HepG2 (cell line): ENCODE results near the gene MXD3. TPM values are rescaled to one million over a fixed set of nuclear protein-coding genes. Genes with fewer than 3 reads are reported as not detected.
A peak's percentile ranks its signal among the peaks of the same experiment; 100 is the strongest.

Experiments used
- AKNA ChIP-seq: sonication (generic); formaldehyde crosslinking; IDR thresholded peaks from 2 replicates; pipeline ENCODE4 v1.4.0; 2020; ENCODE audit warnings: missing genetic modification reagents, borderline replicate concordance
- TFDP1 ChIP-seq: IDR thresholded peaks from 2 replicates; pipeline ENCODE4 v1.6.1; 2016; ENCODE audit warnings: missing compliant biosample characterization, missing genetic modification reagents, borderline replicate concordance
- THAP7 ChIP-seq: sonication (generic); formaldehyde crosslinking; IDR thresholded peaks from 2 replicates; pipeline ENCODE4 v1.8.1; 2023; ENCODE audit warnings: mild to moderate bottlenecking, missing genetic modification reagents
- YEATS2 ChIP-seq: sonication (generic); formaldehyde crosslinking; IDR thresholded peaks from 2 replicates; pipeline ENCODE4 v1.4.0; 2020; ENCODE audit warnings: missing genetic modification reagents, borderline replicate concordance
- ZFAT ChIP-seq: sonication (generic); formaldehyde crosslinking; conservative IDR thresholded peaks from 2 replicates; pipeline ENCODE4 v1.8.1; 2023; ENCODE audit warnings: missing genetic modification reagents, inconsistent platforms
- ZMYM2 ChIP-seq: sonication (generic); formaldehyde crosslinking; IDR thresholded peaks from 2 replicates; pipeline ENCODE4 v1.8.0; 2022; ENCODE audit warnings: mild to moderate bottlenecking, missing genetic modification reagents
- ZNF10 ChIP-seq: sonication (generic); formaldehyde crosslinking; IDR thresholded peaks from 2 replicates; pipeline ENCODE4 v1.4.0; 2020; ENCODE audit warnings: mild to moderate bottlenecking, low read depth, missing genetic modification reagents, borderline replicate concordance
- ZNF333 ChIP-seq: sonication (generic); formaldehyde crosslinking; IDR thresholded peaks from 2 replicates; pipeline ENCODE4 v1.4.0; 2020; ENCODE audit warnings: mild to moderate bottlenecking, missing genetic modification reagents, borderline replicate concordance
- ZNF382 ChIP-seq: sonication (generic); formaldehyde crosslinking; IDR thresholded peaks from 2 replicates; pipeline ENCODE4 v1.5.0; 2020; ENCODE audit warnings: missing genetic modification reagents, mild to moderate bottlenecking, borderline replicate concordance
- polyA plus RNA-seq, 8 experiments: library from polyadenylated mRNA; depleted of rRNA in 3 of 8; stranded (reverse) in 7 of 8; unstranded in 1 of 8; fragments of >200 nt; fragmentation: Illumina TruSeq in 4 of 8; extraction: Trizol in 4 of 8; gene quantifications; 2 replicates each; pipeline versions ENCODE4 v1.2.1 to v1.2.3, GENCODE V29; 2011 to 2016; ENCODE audit warnings: low read depth in 4 of 8, missing spikeins in 1 of 8, mixed read lengths in 1 of 8; ENCODE audit not compliant: insufficient read depth in 1 of 8
- total RNA-seq, 5 experiments: library from RNA; depleted of rRNA; stranded (reverse); fragments of >200 nt; fragmentation: Illumina TruSeq; extraction: Trizol; gene quantifications; 2 replicates each; pipeline ENCODE4 v1.2.3, GENCODE V29; 2016; ENCODE audit warnings: low read depth in 1 of 5
- TF ChIP-seq, protein P1 (sequence below): sonication (generic); formaldehyde crosslinking; IDR thresholded peaks from 2 replicates; pipeline ENCODE4 v1.4.0; 2020; ENCODE audit warnings: low read depth, mild to moderate bottlenecking, missing genetic modification reagents
- TF ChIP-seq, protein P2 (sequence below), 2 experiments: sonication (generic) in 1 of 2; formaldehyde crosslinking in 1 of 2; IDR thresholded peaks; 2 replicates each; pipeline versions ENCODE4 v1.4.0 to v1.6.1; 2016 to 2020; ENCODE audit warnings: borderline replicate concordance in 1 of 2, low read depth in 1 of 2, mild to moderate bottlenecking in 1 of 2, missing genetic modification reagents in 1 of 2

Gene MXD3
- total and polyA plus RNA-seq, 2 of the 13 experiments (the other 11 are each of a cell fraction or from before 2014, with no cell fraction given): 10.5 to 12.8 TPM

DNA sequence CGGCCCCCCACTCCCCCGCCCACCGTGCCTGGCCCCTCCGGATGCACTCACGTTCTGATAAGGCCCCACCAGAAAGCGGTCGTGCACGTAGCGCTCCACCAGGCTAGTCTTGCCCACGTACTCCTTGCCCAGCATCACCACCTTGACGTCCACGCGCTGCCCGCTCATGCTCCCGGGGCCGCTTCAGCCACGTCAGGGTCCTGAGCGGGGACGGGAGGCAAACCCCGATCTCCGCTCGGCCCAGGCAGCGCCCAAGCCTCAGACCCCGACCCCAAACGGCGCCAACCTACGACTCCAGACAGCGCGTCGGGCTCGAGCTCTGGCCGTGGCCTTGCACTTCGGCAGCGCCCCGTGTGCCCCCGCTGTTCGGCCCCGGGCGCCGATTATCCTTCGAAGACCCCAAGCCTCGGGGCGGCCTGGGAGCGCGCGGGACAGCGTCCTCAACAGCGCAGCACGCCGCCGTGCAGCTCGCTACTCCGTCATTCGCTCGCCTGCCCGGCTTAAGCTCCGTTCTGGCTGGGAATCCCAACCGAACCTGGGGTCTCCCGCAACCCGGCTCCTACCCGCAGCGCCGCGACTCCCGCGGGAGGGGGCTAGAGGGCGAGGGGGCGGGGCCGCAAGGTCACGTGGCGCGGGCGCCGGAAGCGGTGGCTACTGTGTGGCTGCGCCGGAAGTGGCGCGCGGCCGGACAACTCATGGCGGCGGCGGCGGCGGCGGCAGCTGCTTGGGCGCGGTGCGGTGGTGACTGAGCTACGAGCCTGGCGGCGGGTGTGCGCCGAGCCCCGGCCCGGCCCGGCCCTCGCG is 8.4 kb downstream of the MXD3 start, which contains the start of the genes PRELID1 and RAB24 (continued):
- TF ChIP-seq AKNA (CRISPR knock-in tag) (no peak), ZNF10 (no peak), YEATS2 (CRISPR knock-in tag) (peak; percentile 58; the same call in 1 of the 2 replicates), ZFAT (CRISPR knock-in tag) (peak; percentile 35; the same call in 1 of the 2 replicates), ZNF333 (CRISPR knock-in tag) (peak; percentile 70; the same call in 1 of the 2 replicates), ZMYM2 (CRISPR knock-in tag) (0 out of 2 replicates have a peak, but pooled peaks have one; percentile 12), TFDP1 (CRISPR knock-in tag) (peak; percentile 45; the same call in 1 of the 2 replicates), ZNF382 (CRISPR knock-in tag) (no peak), THAP7 (CRISPR knock-in tag) (no peak)
- TF ChIP-seq, protein P1, sequence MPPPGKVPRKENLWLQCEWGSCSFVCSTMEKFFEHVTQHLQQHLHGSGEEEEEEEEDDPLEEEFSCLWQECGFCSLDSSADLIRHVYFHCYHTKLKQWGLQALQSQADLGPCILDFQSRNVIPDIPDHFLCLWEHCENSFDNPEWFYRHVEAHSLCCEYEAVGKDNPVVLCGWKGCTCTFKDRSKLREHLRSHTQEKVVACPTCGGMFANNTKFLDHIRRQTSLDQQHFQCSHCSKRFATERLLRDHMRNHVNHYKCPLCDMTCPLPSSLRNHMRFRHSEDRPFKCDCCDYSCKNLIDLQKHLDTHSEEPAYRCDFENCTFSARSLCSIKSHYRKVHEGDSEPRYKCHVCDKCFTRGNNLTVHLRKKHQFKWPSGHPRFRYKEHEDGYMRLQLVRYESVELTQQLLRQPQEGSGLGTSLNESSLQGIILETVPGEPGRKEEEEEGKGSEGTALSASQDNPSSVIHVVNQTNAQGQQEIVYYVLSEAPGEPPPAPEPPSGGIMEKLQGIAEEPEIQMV (CRISPR knock-in tag): 0 out of 2 replicates have a peak, but pooled peaks have one; percentile 42
- TF ChIP-seq, protein P2, sequence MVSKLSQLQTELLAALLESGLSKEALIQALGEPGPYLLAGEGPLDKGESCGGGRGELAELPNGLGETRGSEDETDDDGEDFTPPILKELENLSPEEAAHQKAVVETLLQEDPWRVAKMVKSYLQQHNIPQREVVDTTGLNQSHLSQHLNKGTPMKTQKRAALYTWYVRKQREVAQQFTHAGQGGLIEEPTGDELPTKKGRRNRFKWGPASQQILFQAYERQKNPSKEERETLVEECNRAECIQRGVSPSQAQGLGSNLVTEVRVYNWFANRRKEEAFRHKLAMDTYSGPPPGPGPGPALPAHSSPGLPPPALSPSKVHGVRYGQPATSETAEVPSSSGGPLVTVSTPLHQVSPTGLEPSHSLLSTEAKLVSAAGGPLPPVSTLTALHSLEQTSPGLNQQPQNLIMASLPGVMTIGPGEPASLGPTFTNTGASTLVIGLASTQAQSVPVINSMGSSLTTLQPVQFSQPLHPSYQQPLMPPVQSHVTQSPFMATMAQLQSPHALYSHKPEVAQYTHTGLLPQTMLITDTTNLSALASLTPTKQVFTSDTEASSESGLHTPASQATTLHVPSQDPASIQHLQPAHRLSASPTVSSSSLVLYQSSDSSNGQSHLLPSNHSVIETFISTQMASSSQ (IDR thresholded peaks at IDR 0.05; ENCODE audit: low read depth): no peak
- TF ChIP-seq, protein P2 (CRISPR knock-in tag; IDR thresholded peaks at IDR 0.05; ENCODE audit: borderline replicate concordance): peak; percentile 75; the same call in 1 of the 2 replicates
